Stimulated activated CD4-positive, alpha-beta T cell treated with anti-CD3 and anti-CD28 coated beads, Interleukin-4, amount 100 ng/mL, for 48 hours (primary cell): ENCODE data around the gene PDSS2.
A peak's percentile ranks its signal among the peaks of the same experiment; 100 is the strongest.
"Not testable (repeated sequence)": the region's sequence is repeated elsewhere in the genome, so short reads cannot be mapped to it uniquely, and the experiment has no call there.

ENCODE experiments used
- DNase-seq, 2 donors: peaks; one replicate each; pipeline ENCODE4 v3.0.0-alpha.2; 2020; ENCODE audit warnings: low read depth in 2 of 2

PDSS2 gene

DNA sequence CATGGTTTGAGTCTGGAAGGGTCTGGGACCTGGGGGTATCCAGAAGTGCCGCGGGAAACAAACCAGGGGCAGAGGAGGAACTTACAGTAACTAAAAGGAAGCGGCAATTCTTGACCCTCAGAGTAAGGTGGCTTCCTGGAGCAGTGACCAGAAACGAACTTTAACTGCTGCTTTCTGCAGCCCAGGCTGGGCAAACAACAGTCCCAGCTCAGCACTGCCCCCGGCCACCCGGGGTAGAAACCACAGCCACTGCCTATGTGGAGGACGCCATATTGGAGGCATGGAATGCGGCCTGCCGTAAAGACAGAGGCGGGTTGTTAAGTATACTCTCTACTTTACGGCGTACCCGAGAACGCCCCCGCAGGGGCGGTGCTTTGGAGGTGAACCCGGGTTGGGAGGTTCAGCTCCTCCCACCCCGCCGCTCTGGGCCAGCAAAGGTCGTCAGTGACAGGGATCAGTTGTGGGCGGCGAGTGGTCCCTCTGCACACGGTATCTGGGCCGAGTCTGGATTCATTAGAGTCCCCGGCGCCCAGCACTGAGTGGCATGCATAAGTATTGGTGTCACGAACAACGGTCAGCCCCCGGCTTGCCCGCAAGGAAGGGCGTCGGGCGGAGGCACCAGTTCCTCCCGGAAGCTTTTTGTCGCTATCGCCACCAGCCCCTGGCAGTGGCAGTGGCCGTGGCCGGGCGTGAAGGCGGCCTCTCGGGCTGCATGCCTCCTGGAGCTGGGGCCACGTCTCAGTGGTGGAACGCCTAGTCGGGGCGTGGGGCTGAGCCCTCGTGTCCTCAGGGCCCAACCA is at the start of gene PDSS2:
TSS of gene PDSS2 (minus strand) at position 282 of the 800 bp plus-strand sequence. CDS start at position 3, 279 bp downstream.
- peak; percentile 97 to 98 for DNase-seq

DNA sequence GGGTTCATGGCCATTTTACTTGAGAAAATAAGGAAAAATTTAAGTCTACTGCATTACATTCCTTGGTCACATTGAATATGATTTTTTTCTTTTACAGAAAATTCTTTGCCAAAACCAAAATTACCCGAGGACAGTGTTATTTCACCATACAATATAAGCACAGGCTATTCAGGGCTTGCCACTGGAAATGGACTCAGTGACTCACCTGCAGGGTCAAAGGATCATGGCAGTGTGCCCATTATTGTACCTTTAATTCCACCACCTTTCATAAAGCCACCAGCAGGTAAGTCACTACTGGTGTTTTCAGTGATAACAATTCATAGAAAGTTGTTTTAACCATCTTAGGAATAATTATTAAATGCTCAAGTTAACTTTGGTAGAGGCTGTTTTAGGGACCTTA is 46.8 kb upstream of the PDSS2 start:
- DNase-seq, result no peak

DNA sequence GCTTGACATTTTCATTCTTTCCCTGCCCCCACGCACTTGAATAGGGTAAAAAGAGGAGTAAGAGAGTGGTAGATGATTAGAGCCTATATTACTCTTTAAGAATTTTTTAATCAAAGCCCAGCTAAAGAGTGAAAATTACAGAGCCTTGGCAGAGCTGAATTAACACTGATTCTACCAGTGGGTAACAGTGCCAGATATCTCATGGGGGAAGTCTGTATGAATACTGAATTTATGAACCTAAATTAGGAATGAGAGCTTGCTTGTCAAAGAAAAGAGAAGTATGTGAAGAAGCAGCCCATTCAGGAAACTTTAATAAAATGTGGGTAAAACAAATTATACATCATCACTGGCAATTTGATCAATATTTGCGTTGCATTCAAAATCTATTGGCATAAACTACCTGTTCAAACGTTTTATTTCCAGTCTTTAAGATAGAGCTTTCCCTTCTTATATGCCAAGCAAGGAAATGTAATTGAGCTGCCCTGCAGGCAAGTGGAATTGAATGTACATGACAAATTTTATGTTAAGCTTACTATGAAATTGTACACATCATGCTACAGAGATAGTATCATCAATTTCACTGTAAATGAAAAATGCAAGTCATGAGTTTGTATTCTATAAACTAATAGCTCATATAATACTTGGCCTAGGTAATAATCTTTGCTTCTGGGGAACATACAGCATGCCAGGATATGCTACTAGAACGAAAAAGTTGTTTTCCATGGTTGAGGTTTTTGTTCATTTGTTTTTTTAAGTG is 45.1 kb upstream of the PDSS2 start:
- DNase-seq, result no peak

DNA sequence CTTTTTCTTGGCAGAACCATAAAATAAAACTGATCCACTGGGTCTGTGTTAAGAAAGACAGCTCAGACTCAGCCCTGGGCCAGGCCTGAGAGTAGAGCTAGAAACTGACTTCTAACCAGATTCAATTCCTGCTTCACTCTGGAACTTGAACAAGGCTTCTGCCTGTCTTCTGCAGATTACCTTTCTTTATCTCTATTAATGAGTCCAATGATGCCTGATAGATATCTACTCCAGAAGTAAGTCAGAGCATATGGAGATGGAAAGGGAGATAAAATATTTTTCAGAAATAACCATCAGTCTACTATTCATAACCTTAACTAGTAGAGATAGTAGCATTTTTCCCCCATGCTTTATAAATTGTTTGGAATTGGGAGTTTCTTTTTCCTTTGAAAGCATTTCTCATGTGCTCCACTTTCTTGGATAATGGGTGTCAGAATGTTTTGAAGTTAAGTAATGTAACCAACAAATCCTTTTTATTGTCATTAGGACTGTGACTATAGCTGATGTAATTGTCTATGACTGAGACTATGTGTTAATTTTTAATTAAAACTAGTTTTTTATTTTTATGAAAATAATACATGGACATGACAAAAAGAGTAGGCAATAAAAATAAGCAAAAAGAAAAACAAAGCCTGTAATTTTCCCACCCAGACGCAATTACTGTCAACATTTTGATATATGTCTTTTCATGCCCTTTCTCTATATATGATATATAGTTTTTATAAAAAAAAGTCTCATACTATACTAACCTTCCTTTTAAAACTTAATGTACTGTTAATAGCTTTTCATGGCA is 37.7 kb upstream of the PDSS2 start:
- no peak for DNase-seq

DNA sequence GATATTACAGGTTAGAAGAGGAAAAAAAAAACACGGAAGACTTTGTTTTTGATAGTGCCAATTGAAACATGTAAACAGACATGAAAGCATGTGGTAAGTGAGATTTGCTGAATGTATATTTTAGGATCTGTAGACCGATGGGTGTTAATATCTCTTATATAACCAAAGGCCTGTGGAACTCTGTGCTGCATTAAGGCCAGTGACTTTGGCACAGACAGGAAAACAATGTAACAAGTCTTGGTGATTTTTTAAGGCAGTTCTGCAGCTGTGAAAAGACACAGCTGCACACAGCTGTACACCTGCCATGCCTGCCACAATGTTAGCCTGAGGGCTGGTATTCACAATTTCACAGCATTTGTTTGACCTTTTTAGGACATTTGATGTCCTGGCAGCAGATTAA is 36.6 kb upstream of the PDSS2 start:
- DNase-seq, result no peak

DNA sequence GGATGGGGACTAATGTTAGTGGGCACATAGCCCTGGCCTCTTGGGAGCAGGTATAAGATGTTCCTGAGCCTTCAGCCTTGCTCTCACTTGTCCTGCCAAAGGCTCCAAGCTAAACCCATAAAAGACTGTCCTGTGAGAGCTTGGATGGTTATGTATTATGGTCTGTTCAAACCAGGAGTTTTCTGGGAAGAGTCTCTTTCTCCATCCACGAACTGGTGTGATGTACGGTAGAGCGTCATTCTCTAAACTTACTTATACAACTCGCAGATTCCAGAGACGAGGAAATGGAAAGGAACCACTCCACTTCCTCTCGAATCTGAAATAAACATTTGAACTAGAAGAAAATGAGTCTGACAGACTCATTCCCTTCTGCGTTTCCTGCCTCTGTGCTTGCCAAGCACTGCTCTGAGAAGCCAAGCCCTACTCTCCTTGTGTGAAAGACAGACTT is 35.9 kb upstream of the PDSS2 start:
- DNase-seq, result no peak

DNA sequence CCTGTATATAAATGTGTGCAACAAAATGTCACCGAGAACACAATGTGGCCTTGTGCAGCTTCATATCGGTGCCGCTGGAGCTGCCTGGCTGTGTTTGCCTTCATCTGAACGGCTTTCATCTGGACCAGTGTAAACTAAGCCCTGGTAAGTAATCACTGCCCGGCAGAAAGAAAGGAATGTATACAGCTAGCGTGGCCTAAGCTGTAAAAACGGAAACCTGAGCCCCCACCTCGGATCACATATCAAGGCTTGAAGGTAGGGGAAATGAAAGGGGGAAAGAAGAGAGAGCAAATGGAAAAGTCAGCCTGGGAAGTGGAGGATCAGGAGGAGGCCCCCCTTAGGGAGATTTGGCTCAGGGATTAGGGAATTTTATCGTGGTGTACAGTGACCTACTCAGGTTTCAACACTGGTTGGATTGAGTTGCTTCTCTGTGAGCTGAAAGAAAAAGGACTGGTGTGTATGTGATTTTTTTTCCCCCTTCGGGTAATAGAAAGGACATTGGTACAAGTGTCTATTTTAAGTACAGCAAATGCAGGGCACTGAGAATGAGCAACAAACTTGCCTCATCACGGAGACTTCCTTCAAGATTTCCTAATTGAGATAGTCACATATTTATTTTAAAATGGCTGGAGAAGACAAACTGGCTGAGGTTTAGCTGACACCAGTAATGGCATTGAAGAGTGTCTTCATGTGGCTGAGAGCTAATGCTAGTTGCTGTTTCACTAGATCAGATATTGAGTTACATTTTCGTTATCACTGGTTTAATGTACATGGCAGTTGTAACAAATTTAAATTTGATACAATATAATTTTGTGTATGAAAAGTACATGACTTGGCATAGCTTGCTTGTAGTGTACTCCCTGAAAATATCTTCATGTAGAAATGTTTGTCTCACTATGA is 34.0 kb upstream of the PDSS2 start:
- DNase-seq, result no peak

- no peak for DNase-seq
Measured at GRCh38 chr6:107491760-107492660, 32.6 kb upstream of the PDSS2 start.

DNA sequence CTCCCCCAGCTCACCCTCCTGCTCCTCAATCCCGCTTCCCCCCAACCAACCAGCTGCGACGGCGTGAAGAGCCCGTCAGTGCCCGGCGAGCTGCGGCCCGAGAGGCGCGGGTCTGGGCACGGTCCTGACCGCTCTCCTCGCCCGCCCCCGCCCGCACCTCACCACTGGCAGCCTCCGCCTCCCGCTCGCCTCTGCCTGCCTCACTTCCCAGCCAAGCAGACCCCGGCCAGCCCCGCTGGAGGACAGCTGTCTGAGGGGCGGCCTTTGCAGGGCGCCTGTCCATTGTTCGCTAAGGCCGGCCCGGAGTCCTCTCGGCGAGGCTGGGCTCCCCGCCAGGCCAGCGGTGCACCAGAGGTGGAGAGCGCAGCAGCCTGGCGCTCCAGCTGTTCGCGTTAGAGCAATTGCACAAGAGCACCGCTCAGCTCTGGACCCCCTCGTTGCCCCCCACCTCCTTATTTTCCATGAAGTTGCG is 31.8 kb upstream of the PDSS2 start:
- peak in 1 of 2 donors; percentile 1 for DNase-seq

GRCh38 chr6:107490566-107491137 is 31.3 kb upstream of the PDSS2 start:
- peak in 1 of 2 donors; percentile 4 for DNase-seq

DNA sequence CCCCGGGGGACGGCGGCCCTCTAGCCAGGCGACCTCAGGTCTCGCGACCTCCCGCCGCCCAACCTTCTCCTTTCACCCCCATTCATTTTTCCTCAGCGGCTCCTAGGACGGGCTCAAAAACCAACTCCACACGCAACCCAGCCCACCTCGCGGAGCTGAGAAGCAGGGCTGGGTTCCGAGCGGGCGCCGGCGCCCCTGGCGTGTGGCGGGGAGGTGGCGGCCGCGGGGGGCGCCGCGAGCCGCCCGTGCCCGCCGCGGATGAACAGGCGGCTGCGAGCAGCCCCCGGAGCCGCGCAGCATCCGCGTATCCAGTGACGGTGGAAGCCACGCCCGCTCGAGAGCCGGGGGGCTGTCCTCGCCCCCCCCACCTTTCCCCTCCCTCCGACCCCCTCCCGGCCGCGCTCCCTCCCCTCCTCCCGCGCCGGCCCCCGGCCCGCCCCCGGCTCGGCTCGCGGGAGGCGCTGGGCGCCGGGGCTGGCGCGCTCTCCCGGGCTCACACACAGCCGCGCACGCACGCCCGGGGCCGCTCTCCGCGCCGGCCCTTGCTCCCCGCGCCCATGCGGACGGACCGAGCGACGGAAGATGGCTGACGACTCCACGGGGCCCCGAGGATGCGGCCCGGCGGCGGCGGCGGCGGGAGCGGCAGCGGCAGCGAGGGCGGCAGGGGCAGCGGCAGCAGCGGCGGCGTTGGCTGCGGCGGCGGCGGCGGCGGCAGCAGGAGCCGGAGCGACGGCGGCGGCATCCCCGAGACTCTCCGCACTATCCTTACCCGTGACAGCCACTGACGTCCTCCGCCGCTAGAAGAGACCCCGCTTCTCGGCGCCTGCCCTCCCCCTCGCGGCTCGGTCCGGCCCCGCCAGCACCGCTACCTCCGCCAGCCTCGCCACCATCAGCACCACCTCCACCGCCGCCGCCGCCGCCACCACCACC is 30.5 kb upstream of the PDSS2 start, which contains the start of gene SOBP:
TSS of gene SOBP (plus strand) at position 482 of the 930 bp plus-strand sequence. CDS start 500 bp downstream, outside the sequence.
- DNase-seq, result peak; percentile 19 to 27

- DNase-seq, result peak; percentile 5 to 11
Measured at GRCh38 chr6:107488875-107489635, 29.7 kb upstream of the PDSS2 start.

- DNase-seq, result no peak
Measured at GRCh38 chr6:107488174-107488874, 29.0 kb upstream of the PDSS2 start.

DNA sequence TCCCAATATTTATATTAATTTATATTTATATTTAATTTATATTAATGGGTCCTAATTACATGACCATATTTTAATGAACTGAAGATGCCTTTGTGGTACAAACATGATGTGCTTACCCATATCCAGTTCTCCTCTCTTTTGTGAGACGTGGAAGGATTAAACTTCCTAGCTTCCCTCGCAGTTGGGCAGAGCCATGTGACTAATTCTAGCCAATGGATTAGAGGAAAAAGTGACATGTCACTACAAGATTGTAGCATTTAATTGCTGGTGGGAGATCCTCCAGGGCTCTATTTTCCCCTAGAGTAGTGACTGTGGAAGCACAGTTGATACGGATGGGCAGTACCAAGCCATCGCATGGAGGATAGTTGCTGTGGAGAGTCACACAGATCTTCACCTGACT is 25.8 kb upstream of the PDSS2 start:
- no peak for DNase-seq

GRCh38 chr6:107479089-107479690 is 19.8 kb upstream of the PDSS2 start:
- DNase-seq, result no peak

- DNase-seq, result not testable (repeated sequence)
Measured at GRCh38 chr6:107475826-107476225, 16.5 kb upstream of the PDSS2 start.
